Kidney capillary endothelial cell (primary cell): ENCODE measurements around the gene DOK7.
"Not testable (repeated sequence)": the region's sequence is repeated elsewhere in the genome, so short reads cannot be mapped to it uniquely, and the experiment has no call there.

ENCODE experiments used
- DNase-seq: peaks from one replicate; pipeline ENCODE4 v3.0.0-alpha.2; 2018; ENCODE audit warnings: low spot score

DOK7 gene

GRCh38 chr4:3442959-3443749, 20.0 kb upstream of the DOK7 start:
- DNase-seq: no peak

GRCh38 chr4:3443750-3444309, 19.3 kb upstream of the DOK7 start:
- DNase-seq: no peak

DNA sequence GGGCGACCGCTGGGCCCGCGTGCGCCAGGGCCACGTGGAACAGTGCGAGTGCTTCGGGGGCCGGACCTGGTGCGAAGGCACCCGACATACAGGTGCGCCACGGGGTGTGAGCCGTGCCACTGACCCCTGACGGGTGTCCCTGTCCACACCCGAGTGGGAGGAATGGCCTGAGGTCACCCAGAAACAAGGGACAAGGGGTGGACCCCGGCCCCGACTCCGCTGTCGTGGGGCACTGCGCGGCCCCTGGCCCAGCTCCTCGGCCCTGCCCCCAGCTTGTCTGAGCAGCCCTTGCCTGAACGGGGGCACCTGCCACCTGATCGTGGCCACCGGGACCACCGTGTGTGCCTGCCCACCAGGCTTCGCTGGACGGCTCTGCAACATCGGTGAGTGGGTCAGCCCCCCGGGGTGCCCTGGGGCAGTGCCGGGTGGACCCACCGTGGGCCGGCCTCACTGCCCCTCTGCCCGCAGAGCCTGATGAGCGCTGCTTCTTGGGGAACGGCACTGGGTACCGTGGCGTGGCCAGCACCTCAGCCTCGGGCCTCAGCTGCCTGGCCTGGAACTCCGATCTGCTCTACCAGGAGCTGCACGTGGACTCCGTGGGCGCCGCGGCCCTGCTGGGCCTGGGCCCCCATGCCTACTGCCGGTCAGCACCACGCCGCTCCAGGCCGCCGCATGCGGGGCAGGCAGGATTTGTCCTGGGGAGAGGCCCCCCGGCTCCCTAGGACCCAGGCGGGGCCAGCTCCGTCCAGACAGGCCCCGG, 18.6 kb upstream of the DOK7 start:
- no peak for DNase-seq

DNA sequence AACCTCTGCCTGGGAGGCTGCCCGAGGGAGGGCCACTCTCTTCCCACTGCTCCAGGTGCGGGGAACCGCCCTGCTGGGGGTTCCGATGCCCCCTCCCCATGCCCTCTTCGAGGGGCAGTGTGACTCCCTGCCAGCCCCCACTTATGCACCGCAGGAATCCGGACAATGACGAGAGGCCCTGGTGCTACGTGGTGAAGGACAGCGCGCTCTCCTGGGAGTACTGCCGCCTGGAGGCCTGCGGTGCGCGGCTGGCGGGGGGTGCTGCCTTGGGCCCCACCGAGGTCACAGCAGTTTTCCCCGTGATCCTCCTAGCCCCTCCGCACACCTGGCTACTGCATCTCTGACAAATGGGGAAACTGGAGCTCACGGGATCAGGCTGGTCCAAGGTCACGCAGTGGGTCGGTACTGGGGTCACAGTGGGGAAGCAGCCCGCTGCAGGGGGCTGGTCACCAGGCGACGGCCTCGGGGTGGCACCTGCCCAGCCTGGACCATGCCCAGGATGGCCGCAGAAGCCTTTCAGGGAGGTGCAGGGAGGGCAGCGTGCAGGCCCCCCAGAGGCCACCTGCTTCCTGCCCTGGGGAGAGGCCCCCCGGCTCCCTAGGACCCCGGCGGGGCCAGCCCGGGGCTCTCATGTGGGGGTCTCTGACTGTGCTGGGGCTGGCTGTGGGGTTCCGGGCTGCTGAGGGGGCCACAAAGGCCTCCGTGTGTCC, 17.8 kb upstream of the DOK7 start:
- no peak for DNase-seq

DNA sequence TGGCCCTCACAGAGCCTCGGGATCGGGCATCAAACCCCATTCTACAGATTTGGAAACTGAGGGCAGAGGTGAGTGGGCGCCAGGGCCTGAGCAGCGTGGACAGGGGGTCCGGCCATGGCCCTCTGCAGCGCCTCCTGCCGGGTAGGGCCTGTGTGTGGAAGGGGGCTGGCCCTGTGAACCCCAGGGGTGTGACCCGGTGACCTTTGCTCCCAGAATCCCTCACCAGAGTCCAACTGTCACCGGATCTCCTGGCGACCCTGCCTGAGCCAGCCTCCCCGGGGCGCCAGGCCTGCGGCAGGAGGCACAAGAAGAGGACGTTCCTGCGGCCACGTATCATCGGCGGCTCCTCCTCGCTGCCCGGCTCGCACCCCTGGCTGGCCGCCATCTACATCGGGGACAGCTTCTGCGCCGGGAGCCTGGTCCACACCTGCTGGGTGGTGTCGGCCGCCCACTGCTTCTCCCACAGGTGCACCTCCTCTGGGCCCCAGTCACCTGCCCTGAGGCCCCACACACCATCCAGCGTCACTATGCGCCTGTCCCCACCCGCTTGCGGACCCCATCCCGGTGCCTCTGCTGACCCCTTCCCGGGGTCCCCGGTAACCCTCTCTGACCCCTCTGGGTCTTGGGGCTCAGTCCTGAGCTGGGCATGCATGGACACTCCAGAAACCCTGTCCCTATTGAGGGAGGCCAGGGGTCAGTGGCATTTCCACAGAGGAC, 17.1 kb upstream of the DOK7 start:
- DNase-seq: no peak

- DNase-seq: no peak
Observed at GRCh38 chr4:3446631-3447320, 16.3 kb upstream of the DOK7 start.

DNA sequence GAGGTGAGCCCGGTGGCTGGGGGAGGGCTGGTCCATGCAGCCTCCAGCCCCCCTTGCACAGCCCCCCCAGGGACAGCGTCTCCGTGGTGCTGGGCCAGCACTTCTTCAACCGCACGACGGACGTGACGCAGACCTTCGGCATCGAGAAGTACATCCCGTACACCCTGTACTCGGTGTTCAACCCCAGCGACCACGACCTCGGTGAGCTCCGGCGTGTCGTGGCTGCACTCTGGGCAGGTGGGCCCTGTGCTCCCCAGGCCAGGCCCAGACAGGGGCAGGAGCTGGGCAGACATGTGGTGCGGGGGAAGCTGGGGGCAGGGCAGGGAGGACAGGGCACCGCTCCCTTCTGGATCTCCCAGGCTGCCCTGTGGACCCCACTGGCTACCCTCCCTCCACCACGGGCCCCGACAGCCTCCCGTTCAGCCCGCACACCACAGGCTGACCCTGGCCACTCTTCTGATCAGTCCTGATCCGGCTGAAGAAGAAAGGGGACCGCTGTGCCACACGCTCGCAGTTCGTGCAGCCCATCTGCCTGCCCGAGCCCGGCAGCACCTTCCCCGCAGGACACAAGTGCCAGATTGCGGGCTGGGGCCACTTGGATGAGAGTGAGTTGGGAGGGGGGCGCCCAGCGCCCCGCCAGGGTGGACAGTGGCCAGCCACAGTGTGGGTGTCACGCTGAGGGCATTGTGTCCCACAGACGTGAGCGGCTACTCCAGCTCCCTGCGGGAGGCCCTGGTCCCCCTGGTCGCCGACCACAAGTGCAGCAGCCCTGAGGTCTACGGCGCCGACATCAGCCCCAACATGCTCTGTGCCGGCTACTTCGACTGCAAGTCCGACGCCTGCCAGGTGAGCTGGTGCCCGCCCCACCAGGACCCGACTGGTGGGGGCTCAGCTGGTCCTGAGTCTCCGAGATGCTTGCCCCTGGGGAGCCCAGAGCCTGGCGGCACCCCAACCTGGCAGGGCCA, 15.4 kb upstream of the DOK7 start:
- no peak for DNase-seq

DNA sequence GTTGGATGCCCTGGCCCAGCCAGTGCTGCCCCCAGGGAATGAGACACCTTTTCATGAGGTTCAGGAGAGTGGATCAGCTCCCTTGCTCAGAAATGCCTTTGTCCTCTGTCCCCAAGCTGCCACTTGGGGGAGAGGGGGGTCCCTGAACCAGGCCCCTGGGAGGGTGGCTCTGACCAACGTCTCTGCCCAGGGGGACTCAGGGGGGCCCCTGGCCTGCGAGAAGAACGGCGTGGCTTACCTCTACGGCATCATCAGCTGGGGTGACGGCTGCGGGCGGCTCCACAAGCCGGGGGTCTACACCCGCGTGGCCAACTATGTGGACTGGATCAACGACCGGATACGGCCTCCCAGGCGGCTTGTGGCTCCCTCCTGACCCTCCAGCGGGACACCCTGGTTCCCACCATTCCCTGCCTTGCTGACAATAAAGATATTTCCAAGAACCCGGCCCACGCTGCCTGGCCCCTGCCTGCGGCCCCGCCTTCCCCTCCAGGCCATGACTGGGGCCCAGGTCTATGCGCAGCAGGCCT, 14.0 kb upstream of the DOK7 start:
- DNase-seq: no peak

GRCh38 chr4:3449574-3450534, 13.3 kb upstream of the DOK7 start:
- no peak for DNase-seq

- no peak for DNase-seq
Observed at GRCh38 chr4:3450643-3451042, 12.5 kb upstream of the DOK7 start.

GRCh38 chr4:3451956-3452355, 11.2 kb upstream of the DOK7 start:
- DNase-seq: no peak

GRCh38 chr4:3452376-3452775, 10.7 kb upstream of the DOK7 start:
- no peak for DNase-seq

GRCh38 chr4:3455596-3455995, 7.5 kb upstream of the DOK7 start:
- DNase-seq: not testable (repeated sequence)

- DNase-seq: no peak
Observed at GRCh38 chr4:3458371-3458770, 4.7 kb upstream of the DOK7 start.

DNA sequence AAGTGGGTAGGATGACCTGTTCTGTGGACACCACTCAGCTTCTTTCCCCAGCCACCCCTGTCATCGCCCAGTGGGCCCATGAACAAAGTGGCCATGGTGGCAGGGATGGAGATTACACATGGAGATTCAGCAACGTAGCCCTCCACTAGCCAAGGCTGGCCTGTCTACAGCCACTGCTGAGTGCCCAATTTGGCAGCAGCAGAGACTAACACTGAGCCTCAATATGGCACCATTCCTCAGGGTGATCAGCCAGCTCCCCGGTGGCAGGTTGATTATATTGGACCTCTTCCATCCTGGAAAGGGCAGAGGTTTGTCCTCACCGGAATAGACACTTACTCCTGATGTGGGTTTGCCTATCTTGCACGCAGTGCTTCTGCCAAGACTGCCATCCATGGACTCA, 4.0 kb upstream of the DOK7 start:
- not testable (repeated sequence) for DNase-seq

GRCh38 chr4:3460926-3461325, 2.2 kb upstream of the DOK7 start:
- DNase-seq: no peak

GRCh38 chr4:3461515-3462291, 1.4 kb upstream of the DOK7 start:
- DNase-seq: no peak

DNA sequence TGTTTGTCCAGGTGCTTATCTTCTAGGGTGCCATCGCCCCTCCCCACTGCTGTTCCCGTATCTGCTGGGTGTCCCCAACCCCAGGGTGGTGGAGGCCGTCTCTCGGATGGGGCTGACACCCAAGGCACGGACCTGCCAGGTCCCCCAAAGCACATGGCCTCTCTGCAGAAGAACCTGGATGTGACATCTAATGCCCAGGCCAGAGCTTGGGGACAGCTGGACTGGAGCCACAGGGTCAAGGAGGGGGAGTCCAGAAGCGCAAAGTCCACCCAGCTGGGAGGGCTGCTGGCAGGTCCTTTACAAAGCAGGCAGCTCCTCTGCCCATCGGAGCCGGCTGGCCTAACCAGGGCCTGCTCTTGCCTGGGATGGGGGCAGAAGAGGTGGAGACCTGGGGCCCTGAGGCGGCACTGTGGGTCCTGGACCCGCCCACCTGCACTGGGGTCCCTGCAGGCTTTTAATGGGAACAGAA, 751 bp upstream of the DOK7 start:
- DNase-seq: no peak
